GM19452 (cell line): Measurements from ENCODE around the gene PUS3.

Experiments used
- ATAC-seq: cut with Tn5 transposase; IDR thresholded peaks from one replicate; pipeline ENCODE4 v1.9.1; 2021; ENCODE audit not compliant: unreplicated experiment

The PUS3 gene

DNA sequence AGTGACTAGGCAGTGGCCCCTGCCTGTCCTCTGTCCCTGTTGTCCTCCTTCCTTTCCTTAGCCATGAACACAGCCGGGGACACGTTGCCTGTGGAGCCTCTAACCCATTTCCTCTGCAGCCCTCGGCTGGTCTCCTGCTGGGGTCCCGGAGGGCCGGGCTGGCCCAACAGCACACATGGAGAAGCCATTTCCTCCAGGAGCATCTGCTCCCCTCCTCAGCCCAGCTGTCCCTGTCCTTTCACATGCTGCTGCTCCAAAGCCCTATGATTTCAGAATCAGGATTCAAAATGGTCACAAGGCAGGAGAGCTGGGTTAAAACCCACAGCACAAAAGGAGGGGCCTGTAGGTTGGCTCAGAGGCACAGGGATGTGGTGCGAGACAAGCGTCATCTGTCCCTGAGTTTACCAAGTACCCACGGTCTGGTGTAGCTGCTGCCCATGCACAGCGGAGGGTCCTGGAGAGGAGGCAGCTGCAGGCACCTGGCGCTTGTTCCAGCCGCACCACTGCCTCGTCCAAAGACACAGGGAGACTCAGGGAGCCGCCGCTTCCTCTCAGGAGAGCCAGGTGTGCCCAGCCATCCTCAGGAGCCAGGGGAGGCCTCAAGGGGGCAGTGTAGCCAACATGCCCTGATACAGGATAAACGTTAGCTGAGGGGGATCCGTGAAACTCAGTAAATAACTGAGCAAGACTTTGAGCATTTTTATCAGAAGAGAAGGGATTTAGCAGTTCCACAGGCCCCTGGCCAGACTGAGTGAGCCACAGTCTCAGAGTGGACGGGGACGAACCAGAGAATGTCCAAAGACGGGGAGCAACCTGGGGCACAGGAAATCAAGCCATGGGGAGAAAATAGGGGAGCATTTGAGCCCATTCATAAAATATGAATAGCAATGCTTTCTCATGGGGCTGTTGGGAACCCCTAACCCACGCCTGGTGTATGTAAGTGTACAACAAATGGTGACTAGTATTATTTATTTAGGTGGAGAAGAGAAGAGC is 38.9 kb upstream of the PUS3 start:
- ATAC-seq, result no peak

DNA sequence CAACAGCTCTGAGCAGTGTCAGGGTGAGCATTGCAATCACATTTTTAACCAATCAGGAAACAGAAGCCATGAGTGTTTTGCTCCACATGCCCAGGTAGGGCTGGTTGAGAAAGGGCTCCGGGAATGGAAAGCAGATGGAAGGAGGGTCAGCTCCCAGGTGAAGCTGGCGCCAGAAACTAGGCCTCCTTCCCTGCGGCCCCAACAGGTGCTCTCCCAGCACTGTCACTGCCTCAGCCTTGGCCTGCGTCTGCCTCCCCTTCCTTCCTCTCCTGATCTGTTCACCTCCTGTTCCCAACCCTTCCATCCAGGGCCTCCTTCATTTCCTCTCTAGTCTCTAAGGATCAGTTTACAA is 38.2 kb upstream of the PUS3 start:
- ATAC-seq, result no peak

- ATAC-seq, result no peak
Observed at GRCh38 chr11:125940145-125940544, 37.1 kb upstream of the PUS3 start.

DNA sequence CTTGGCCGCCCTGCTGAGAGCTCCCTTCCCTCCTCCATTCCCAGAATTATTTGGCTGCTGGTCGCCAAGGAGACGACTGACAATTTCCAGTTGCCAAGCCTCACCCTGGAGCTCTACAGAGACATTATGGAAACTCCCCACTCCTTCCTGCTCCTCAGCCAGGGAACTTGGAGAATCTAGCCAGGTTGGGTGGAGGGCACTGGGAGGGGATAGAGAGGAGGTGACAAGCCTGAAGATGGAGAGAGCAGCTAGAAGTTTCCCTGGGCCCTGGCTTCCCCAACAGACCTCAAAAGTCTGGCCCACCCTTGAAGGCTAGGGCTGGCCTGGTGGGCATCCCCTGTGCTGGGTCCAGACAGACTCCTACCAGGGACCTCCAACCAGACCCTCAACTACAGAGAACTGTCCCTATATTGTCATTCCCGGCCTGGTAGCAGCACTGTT is 36.1 kb upstream of the PUS3 start:
- ATAC-seq, result no peak

GRCh38 chr11:125938418-125938817 is 35.4 kb upstream of the PUS3 start:
- no peak for ATAC-seq

- ATAC-seq, result no peak
Observed at GRCh38 chr11:125935618-125936199, 32.7 kb upstream of the PUS3 start.

- ATAC-seq, result no peak
Observed at GRCh38 chr11:125935056-125935455, 32.0 kb upstream of the PUS3 start.

DNA sequence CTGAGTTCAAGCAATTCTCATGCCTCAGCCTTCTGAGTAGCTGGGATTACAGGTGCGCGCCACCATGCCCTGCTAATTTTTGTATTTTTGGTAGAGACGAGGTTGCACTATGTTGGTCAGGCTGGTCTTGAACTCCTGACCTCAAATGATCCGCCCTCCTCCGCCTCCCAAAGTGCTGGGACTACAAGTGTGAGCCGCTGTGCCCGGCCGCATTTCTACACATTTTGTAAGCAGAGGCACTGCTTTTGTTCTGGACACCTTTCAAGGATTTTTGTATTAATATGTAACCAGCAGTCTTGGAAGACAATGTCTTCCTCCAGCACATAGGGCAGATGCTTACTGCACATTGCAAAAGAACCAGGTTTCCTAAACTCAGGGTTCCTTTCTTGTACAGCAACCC is 31.5 kb upstream of the PUS3 start:
- no peak for ATAC-seq

- no peak for ATAC-seq
Observed at GRCh38 chr11:125933030-125933813, 30.2 kb upstream of the PUS3 start.

DNA sequence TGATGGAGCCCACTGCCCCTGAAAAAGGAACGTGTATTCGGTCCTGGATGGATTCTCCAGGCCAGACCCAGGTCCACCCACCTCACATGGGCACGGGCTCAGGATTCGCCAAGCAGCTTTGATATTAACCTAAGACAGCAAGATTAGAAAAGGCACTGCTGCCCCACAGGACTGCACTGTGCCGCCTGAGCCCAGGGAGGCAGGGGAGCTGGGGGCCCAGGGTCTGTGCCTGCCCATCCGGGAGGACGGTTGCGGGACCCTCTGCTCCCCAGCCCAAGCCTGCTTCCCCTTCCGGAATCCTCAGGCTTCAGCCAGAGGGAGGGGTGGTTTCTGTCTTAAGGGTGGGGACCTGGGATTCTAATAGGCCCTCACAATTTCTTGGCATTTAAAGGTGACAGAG is 29.3 kb upstream of the PUS3 start:
- ATAC-seq, result no peak

GRCh38 chr11:125931668-125932067 is 28.7 kb upstream of the PUS3 start:
- no peak for ATAC-seq

- ATAC-seq, result no peak
Observed at GRCh38 chr11:125931116-125931515, 28.1 kb upstream of the PUS3 start.

GRCh38 chr11:125930076-125930450 is 27.1 kb upstream of the PUS3 start:
- no peak for ATAC-seq

DNA sequence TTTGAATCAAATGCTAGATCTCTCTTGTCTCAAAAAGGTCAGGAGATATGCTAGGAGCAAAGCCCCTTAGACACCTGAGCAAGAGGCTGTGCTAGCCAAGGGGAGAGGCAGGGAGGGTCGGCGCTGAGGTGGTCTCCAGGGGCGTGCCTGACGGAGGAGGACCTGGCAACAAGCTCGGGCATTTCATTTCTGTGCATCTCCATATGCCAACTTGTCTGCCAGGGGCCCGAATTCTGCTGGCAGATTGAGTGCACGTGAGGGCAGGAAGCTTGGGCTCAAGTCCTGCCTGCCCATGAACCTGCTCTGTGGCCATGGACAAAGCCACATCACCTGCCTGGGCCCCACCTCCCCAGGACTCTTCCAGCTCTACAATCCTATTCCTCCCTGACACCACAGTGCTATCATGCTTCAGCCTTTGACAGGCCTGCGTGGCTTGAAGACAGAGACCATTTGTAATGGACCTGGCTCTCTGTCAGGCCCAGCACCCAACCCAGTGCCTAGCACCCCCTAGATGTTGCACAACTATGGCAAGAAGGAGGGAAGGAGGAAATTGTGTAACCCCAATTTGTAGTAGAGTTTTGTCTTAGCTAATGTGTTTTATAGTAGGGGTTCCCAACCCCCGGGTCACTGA is 26.6 kb upstream of the PUS3 start:
- no peak for ATAC-seq

DNA sequence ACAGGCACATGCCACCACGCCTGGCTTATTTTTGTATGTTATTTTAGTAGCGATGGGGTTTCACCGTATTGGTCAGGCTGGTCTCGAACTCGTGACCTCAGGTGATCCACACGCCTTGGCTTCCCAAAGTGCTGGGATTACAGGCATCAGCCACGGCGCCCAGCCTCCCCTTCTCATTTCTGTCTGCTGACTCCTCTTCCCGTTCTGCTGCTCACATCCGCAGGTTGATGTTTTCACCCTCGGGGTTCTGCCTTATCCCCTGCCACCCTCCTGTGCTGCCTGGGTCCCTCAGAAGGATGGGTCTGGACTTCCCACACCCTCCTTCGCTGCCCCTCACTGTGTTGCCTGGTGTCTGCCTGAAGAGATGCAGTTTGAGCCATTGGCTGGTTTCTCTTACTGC is 23.7 kb upstream of the PUS3 start:
- ATAC-seq, result no peak

GRCh38 chr11:125925804-125926203 is 22.8 kb upstream of the PUS3 start:
- ATAC-seq, result no peak

DNA sequence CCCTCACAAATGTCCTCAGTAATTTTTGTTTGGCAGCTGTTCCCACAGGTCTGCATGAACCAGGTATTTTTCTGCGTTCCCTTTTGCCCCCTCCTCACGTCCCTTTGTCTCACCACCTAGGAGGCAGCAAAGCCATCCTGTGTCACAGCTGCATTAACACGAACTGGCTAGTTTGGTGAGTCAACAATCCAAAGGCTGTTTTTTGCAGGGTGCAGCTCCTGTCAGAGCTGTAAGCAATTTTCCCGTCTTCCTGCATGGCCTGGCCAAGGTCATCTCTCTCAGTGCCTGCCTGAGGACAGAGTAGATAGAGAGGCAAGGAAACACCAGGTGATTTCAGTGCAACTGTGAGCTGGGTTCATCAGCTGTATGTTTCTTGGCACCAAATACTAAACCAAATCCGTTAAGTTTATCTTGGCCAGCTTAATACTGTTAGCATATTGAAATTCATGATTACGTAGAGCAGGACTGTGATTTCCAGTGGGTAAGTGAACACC is 22.3 kb upstream of the PUS3 start:
- no peak for ATAC-seq

GRCh38 chr11:125924384-125925007 is 21.5 kb upstream of the PUS3 start:
- no peak for ATAC-seq

DNA sequence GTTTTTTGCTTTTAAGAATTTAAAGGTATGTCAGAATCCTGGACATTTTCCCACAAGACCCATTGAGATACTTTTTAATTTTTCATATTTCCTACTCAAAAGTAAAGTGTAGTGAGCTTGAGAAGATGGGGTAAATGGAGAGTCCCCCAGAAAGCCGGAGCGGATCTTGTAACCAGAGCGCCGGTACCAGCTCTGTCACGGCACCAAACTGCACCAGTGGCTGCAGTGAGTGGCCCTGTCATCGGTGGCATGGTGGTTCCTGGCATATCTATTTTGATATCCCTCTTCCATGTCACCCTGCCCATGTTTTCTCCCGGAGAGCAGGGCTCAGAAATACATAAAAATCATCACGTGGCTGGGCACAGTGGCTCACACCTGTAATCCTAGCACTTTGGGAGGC is 20.6 kb upstream of the PUS3 start:
- no peak for ATAC-seq

GRCh38 chr11:125923012-125923579 is 20.1 kb upstream of the PUS3 start:
- ATAC-seq, result peak; percentile 53
